Heart right ventricle (tissue), 16 donors: ENCODE results near the gene PRSS56. TPM values are rescaled to one million over a fixed set of nuclear protein-coding genes. Genes with fewer than 3 reads are reported as not detected.

ENCODE experiments used
- ATAC-seq, 8 donors: fragments of 200-7000 bp; cut with Tn5 transposase; one replicate each; pipeline ENCODE4 v1.9.1; 2020; ENCODE audit warnings: mild to moderate bottlenecking in 8 of 8, moderate library complexity in 8 of 8, moderate number of reproducible peaks in 1 of 8
- DNase-seq, 2 donors: peaks; one replicate each; pipeline ENCODE4 v3.0.0-alpha.2; 2020
- H3K27ac ChIP-seq, 10 donors: fragments of 200-600 bp; sonication (generic) in 2 of 10; one replicate each; pipeline versions ENCODE4 v1.5.0 to v1.8.0; 2020 to 2022; ENCODE audit warnings: mild to moderate bottlenecking in 3 of 10
- H3K27me3 ChIP-seq, 7 donors: fragments of 200-600 bp; one replicate each; pipeline ENCODE4 v1.8.0; 2021 to 2022; ENCODE audit warnings: mild to moderate bottlenecking in 2 of 7
- H3K36me3 ChIP-seq, 9 donors: fragments of 200-600 bp; sonication (generic) in 1 of 9; one replicate each; pipeline versions ENCODE4 v1.5.0 to v1.8.0; 2020 to 2022; ENCODE audit warnings: mild to moderate bottlenecking in 2 of 9
- H3K4me1 ChIP-seq, 9 donors: fragments of 200-600 bp; sonication (generic) in 1 of 9; one replicate each; pipeline versions ENCODE4 v1.5.0 to v1.8.0; 2020 to 2022; ENCODE audit warnings: mild to moderate bottlenecking in 4 of 9
- H3K4me3 ChIP-seq, 10 donors: fragments of 200-600 bp; sonication (generic) in 2 of 10; one replicate each; pipeline versions ENCODE4 v1.5.0 to v1.8.0; 2020 to 2022; ENCODE audit warnings: mild to moderate bottlenecking in 7 of 10, moderate library complexity in 2 of 10
- H3K9me3 ChIP-seq, 11 donors: fragments of 200-600 bp in 10 of 11; sonication (generic) in 2 of 11; one replicate each; pipeline versions ENCODE4 v1.5.0 to v1.8.0; 2013 to 2022; ENCODE audit warnings: mild to moderate bottlenecking in 2 of 11, control low read depth in 1 of 11, moderate library complexity in 1 of 11
- WGBS, 2 donors: extraction: QIAGEN DNeasy Blood & Tissue Kit; methylation state at CpG; one replicate each; pipeline ENCODE4 v1.1.7; 2013; ENCODE audit warnings: inconsistent platforms in 1 of 2; 5-methylcytosine and 5-hydroxymethylcytosine counted together
- intact Hi-C, 10 donors: fragments of 100-400 bp; cut with DNase I; formaldehyde crosslinking; loops; one replicate each; pipeline versions ENCODE4 v1.11.1 to v1.14.2; 2022
- polyA plus RNA-seq, 2 donors: library from polyadenylated mRNA; stranded (reverse); fragments of 200-250 nt; gene quantifications; one replicate each; pipeline ENCODE4 v1.2.3, GENCODE V29; 2013
- total RNA-seq, 10 donors: library from RNA; stranded (reverse); fragmentation: NEBNext Ultra II Directional in 3 of 10; extraction: Animal tissue kit (Norgen Biotek cat#: 25700) in 3 of 10; gene quantifications; one replicate each; pipeline versions ENCODE4 v1.2.1 to v1.2.4, GENCODE V29; 2021 to 2023
- TF ChIP-seq, protein P1 (sequence below), 9 donors: fragments of 200-600 bp; sonication (generic) in 2 of 9; IDR thresholded peaks; one replicate each; pipeline versions ENCODE4 v1.5.0 to v1.8.0; 2021 to 2022; ENCODE audit warnings: antibody characterized with exemption in 9 of 9, mild to moderate bottlenecking in 5 of 9, moderate library complexity in 1 of 9
- donor health status: Arrhythmogenic right ventricular cardiomyopathy.
- donor health status: ischemic (EF 13 %, LVEDD 7.1; RV severe dilation, severe dysfunction).
- donor health status: healthy with polysubstance abuse.
- donor health status: DM: no; HTN: yes; CAD: no.
- donor health status: DM: no; HTN: no; CAD: no.
- donor health status: ischemic (EF 25% LVEDD 6.9; RV normal size, moderate dysfunction).
- donor health status: ischemic (EF 25% LVEDD 5.7; RV mildly dilated, moderate dysfunction).
- donor health status: healthy.
- donor health status: DM: yes; HTN: yes; CAD: no.
- donor health status: Ischemic cardiomyopathy.
- donor health status: ischemic (EF 35%, LVEDD 5.7; RV mildly dilated, moderate dysfunction).
- donor health status: nonischemic (EF 11% LVEDD 7.7; RV severe dilation, severe dysfunction).
- donor health status: DM: yes; HTN: yes; CAD: no.
- donor health status: PGD.
- donor health status: ischemic (EF 29% LVEDD 5.4; RV normal size, mild dysfunction).
- donor health status: nonischemic (EF 23%, LVEDD 6.1; RV moderate dilation, normal function).

PRSS56 gene
- total and polyA plus RNA-seq, 12 donors, result 0.12 to 0.35 (median 0.19) TPM; not detected in 8

DNA sequence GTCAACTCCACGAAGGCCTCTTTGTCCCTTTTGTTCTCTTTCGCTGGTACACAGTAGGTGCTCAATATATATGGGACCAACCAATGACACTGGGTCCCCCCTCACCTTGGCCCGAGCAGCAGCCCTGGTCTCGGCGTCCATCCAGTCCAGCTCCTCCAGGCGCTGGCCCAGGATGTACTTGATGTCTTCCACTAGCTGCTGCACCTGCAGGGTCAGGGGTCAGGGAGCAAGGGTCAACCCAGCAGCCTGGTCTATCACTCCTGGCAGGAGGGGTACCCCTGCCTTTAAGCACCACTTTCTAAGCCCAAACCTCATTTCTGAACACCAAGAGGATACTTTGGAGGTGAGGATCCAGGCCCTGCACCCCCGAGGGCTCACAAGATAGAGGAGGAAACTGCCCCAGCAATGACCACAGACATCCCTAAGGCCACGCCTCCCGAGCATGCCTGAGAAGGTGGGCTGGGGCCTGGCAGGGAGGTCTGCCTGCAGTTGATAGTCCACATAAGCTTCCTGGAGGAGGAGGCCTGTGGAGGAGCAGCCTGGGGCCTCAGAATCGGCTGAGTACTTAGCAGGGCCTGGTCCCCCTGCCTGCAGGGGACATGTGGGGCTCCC is 36.8 kb upstream of the PRSS56 start:
- Histone ChIP-seq H3K27ac (no peak overlapping the region), H3K9me3 (no peaks in the 10 kb centered on the region), H3K4me1 (peaks cover 0 to 18% (median 11%) of the 10 kb centered on the region in 9 donors), H3K27me3 (peaks cover 25 to 91% (median 70%) of the 10 kb centered on the region in 7 donors), H3K4me3 (no peak overlapping the region), H3K36me3 (no peaks in the 10 kb centered on the region)
- intact Hi-C loops, result no loop called here
- DNase-seq (no peak), ATAC-seq (no peak)
- TF ChIP-seq, protein P1, sequence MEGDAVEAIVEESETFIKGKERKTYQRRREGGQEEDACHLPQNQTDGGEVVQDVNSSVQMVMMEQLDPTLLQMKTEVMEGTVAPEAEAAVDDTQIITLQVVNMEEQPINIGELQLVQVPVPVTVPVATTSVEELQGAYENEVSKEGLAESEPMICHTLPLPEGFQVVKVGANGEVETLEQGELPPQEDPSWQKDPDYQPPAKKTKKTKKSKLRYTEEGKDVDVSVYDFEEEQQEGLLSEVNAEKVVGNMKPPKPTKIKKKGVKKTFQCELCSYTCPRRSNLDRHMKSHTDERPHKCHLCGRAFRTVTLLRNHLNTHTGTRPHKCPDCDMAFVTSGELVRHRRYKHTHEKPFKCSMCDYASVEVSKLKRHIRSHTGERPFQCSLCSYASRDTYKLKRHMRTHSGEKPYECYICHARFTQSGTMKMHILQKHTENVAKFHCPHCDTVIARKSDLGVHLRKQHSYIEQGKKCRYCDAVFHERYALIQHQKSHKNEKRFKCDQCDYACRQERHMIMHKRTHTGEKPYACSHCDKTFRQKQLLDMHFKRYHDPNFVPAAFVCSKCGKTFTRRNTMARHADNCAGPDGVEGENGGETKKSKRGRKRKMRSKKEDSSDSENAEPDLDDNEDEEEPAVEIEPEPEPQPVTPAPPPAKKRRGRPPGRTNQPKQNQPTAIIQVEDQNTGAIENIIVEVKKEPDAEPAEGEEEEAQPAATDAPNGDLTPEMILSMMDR (IDR thresholded peaks at IDR 0.05), result no peak
- 90 to 91% methylated on average over 10 of the region's 10 CpGs for WGBS, 2 donors

DNA sequence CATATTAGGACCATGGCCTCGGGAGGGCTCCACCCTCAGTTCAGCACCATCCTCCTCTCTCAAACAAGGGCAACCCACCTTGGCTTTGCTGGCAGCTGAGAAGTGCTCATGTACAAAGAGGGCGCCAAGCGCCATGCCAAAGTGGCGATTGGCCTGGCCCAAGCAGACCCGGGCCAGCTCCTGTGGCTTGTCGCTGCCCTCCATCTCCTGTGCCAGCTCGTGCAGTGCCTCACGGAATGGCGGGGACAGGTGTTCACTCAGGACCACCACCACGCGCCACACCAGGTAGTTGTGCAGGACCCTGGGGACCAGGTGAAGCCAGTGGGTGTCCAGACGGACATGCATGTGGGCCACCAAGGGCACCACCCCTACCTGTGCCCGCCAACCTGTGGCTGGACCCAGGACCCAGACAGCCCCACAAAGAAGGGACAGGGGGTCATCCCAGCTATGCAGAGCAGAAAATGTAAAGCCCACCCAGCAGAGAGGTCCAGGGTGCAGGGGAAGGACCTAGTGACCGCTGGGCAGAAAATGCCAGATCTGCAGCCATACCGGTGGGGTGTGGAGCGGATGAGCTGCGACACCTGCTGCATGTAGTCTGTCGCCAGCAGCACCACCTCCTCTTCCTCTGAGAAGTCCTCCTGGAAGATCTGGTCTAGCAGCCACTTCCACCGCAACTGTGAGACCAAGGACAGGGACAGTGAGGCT is 36.1 kb upstream of the PRSS56 start:
- ATAC-seq (no peak), DNase-seq (no peak)
- H3K4me3 ChIP-seq, result no peak overlapping the region
- H3K4me1 ChIP-seq, result peaks cover 0 to 18% (median 11%) of the 10 kb centered on the region in 9 donors
- no peaks in the 10 kb centered on the region for H3K36me3 ChIP-seq
- no peaks in the 10 kb centered on the region for H3K9me3 ChIP-seq
- no peak overlapping the region for H3K27ac ChIP-seq
- WGBS, 2 donors, result 93 to 94% methylated on average over 19 of the region's 19 CpGs
- intact Hi-C loops, result no loop called here
- TF ChIP-seq, protein P1 (IDR thresholded peaks at IDR 0.05), result no peak
- H3K27me3 ChIP-seq, result peaks cover 25 to 96% (median 73%) of the 10 kb centered on the region in 7 donors

DNA sequence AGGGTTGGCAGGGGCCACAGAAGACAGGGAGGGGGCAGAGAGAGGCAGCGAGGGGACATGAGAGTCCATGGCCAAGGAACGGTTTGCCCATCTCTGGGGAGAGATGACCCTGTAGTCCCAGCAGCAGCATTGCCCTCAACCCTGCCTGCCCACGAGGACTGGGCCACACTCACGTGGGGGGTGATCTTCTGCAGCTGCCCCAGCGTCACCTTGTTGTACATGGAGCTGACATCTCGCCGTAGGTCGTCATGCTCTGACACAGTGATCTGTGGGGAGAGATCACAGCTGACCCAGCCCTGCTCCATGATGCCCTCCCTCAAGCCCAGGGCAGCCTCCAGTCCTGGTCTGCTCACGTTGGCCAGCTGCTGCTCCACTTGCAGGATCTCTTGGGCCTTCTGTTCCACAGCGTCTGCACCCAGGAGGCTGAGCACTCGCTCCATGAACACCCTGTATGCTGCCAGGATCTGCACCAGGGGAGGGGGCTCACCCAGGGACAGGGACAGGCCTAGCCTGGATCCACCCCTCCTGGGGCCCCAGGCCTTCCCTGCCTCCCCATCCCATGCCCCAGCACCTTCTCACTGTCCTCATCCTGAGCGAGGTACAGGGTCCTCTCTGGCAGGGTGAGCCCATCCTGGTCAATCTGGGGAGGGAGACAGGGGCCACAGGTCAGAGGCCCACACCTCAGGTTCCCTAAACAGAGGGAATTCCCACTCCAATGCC is 35.4 kb upstream of the PRSS56 start:
- Histone ChIP-seq H3K27ac (no peak overlapping the region), H3K27me3 (peaks cover 25 to 93% (median 75%) of the 10 kb centered on the region in 7 donors), H3K36me3 (no peaks in the 10 kb centered on the region), H3K9me3 (no peaks in the 10 kb centered on the region), H3K4me1 (peaks cover 0 to 18% (median 11%) of the 10 kb centered on the region in 9 donors), H3K4me3 (no peak overlapping the region)
- TF ChIP-seq, protein P1 (IDR thresholded peaks at IDR 0.05), result no peak
- 74 to 84% methylated on average over 12 of the region's 12 CpGs for WGBS, 2 donors
- intact Hi-C loops, result no loop called here
- no peak for DNase-seq
- no peak for ATAC-seq

DNA sequence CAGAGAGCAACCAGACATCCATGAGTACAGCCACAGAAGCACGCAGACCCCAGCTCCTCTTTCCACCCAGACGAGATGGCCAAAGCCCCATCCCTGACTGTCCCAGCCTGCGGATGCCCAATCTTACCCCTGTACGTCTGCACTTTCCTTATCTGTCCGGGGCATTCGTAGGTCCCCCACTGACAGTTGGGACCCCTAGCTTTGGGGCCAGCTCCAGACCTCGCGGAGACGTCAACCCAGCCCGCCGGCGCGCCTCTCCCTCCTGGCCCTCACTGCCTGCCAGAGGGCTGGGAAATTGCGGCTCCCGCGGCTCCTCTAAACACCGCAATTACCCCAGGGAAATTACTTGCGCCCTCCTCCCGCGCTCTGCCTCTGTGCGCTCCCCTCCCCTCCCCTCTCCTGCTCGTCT is 34.8 kb upstream of the PRSS56 start:
- H3K4me3 ChIP-seq, result no peak overlapping the region
- H3K36me3 ChIP-seq, result no peaks in the 10 kb centered on the region
- H3K27me3 ChIP-seq, result peaks cover 25 to 95% (median 77%) of the 10 kb centered on the region in 7 donors
- ATAC-seq (no peak), DNase-seq (no peak)
- TF ChIP-seq, protein P1 (IDR thresholded peaks at IDR 0.05), result no peak
- H3K4me1 ChIP-seq, result peaks cover 0 to 18% (median 11%) of the 10 kb centered on the region in 9 donors
- intact Hi-C loops, result no loop called here
- no peaks in the 10 kb centered on the region for H3K9me3 ChIP-seq
- H3K27ac ChIP-seq, result no peak overlapping the region
- 5 to 9% methylated on average over 22 of the region's 22 CpGs for WGBS, 2 donors
